BJ (cell line): Measurements from ENCODE around the gene SLCO3A1. TPM values are rescaled to one million over a fixed set of nuclear protein-coding genes. Genes with fewer than 3 reads are reported as not detected.
A peak's percentile ranks its signal among the peaks of the same experiment; 100 is the strongest.
"Not testable (repeated sequence)": the region's sequence is repeated elsewhere in the genome, so short reads cannot be mapped to it uniquely, and the experiment has no call there.

Source experiments
- CTCF ChIA-PET: fragments of 350-600 bp; formaldehyde crosslinking; extraction: SDS; loops from one replicate; lab custom pipeline; 2021; ENCODE audit warnings: antibody characterized with exemption, inconsistent platforms; lab: Yijun Ruan, JAX
- POLR2A ChIA-PET: fragments of 300-600 bp; sonication (Branson Sonifier 250); formaldehyde crosslinking; extraction: SDS; loops from one replicate; lab custom pipeline; 2021; ENCODE audit warnings: antibody characterized with exemption; lab: Charles Lee
- DNase-seq: peaks from one replicate; pipeline ENCODE4 v3.0.0-alpha.2; 2011; ENCODE audit warnings: low read depth
- H3K27me3 ChIP-seq: 2 replicates; pipeline ENCODE4 v1.6.0; 2011; ENCODE audit warnings: low read length; ENCODE audit not compliant: control insufficient read depth, insufficient read depth
- H3K36me3 ChIP-seq: 2 replicates; pipeline ENCODE4 v1.5.1; 2011; ENCODE audit warnings: low read length; ENCODE audit not compliant: control insufficient read depth, insufficient read depth
- H3K4me3 ChIP-seq: 2 replicates; pipeline ENCODE4 v1.5.1; 2011; ENCODE audit warnings: low read depth, mild to moderate bottlenecking, control low read depth, low read length
- polyA plus RNA-seq: library from polyadenylated mRNA; depleted of rRNA; stranded (reverse); fragments of >200 nt; gene quantifications from 2 replicates; pipeline ENCODE4 v1.2.3, GENCODE V29; 2011
- TF ChIP-seq, protein P1 (sequence below): IDR thresholded peaks from 2 replicates; pipeline ENCODE4 v1.5.1; 2011; ENCODE audit warnings: low read depth, mild to moderate bottlenecking, control low read depth, inconsistent platforms, low read length, moderate library complexity; ENCODE audit not compliant: insufficient read depth

Gene SLCO3A1
- polyA plus RNA-seq, 1 experiment, result 7.8 TPM

DNA sequence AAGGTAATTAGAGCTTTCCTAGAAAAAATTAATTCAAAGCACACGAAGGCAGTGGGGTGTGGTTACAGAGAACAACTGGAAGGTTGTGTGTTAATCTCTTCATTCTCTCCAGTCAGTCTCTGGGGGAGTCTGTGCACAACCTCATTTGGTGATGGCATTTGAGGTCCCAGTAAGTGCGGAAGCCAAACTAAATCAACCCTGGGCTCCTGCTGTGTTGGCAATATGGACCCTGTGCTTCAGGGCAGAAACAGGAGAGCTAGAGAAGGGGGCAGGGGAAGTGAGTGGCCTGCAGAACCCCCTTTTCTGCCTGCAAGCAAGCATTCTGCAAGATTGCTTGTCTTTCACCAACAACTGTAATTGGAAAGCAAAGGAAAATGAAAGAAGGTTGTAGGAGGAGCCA is 344.2 kb downstream of the SLCO3A1 start:
- Histone ChIP-seq H3K4me3 (no peak overlapping the region), H3K36me3 (no peaks in the 10 kb centered on the region), H3K27me3 (no peaks in the 10 kb centered on the region)
- no peak for DNase-seq
- POLR2A ChIA-PET, result no interaction called here
- CTCF ChIA-PET, result interaction anchor here (1.6 kb wide), 1 partner anchor 100 kb away, joined by 4 read pairs; no protein-coding TSS in a partner anchor
- TF ChIP-seq, protein P1, sequence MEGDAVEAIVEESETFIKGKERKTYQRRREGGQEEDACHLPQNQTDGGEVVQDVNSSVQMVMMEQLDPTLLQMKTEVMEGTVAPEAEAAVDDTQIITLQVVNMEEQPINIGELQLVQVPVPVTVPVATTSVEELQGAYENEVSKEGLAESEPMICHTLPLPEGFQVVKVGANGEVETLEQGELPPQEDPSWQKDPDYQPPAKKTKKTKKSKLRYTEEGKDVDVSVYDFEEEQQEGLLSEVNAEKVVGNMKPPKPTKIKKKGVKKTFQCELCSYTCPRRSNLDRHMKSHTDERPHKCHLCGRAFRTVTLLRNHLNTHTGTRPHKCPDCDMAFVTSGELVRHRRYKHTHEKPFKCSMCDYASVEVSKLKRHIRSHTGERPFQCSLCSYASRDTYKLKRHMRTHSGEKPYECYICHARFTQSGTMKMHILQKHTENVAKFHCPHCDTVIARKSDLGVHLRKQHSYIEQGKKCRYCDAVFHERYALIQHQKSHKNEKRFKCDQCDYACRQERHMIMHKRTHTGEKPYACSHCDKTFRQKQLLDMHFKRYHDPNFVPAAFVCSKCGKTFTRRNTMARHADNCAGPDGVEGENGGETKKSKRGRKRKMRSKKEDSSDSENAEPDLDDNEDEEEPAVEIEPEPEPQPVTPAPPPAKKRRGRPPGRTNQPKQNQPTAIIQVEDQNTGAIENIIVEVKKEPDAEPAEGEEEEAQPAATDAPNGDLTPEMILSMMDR, result no peak

DNA sequence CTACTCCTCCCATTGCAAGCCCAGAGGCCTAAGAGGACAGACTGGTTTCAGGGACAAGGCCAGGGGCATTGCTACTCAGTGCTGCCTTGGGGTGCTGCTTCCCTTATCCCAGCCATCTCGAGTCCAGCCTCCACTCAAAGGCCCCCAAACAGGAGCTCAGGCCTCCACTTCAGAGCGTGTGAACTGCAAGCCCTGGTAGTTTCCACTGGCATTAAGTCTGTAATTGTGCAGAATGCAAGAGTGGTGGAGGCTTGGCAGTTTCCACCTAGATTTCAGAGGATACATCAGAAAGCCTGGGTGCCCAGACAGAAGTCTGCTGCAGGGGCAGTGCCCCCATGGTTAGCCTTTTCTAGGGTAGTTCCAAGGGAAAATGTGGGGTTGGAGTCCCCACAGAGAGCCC is 347.4 kb downstream of the SLCO3A1 start:
- DNase-seq, result no peak
- ChIA-PET POLR2A (no interaction called here), CTCF (no interaction called here)
- no peaks in the 10 kb centered on the region for H3K27me3 ChIP-seq
- H3K4me3 ChIP-seq, result no peak overlapping the region
- no peaks in the 10 kb centered on the region for H3K36me3 ChIP-seq
- TF ChIP-seq, protein P1, result no peak

DNA sequence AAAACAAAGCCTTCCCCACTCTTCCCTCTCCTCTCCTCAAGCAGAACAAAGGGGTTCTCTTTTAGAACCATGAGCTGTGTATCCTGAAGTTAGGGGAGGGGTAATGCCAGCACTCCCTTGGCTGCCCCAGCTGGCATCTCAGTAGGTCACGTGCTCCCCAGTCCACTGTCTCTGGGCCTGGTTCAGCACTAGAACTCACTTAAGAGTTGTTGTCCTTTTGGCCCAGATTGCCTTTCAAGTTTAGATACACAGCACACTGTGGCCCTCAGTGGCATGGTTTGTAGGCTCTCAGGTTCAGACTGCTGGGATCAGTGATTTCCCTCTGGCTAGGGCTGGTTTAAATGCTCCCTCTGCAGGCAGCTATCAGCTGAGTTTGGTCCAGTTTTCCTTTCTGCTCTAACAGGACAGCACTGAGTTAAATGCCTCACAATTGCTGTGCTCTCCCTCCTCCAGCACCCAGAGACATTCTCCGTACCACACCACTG is 351.8 kb downstream of the SLCO3A1 start:
- Histone ChIP-seq H3K36me3 (no peaks in the 10 kb centered on the region), H3K4me3 (no peak overlapping the region), H3K27me3 (no peaks in the 10 kb centered on the region)
- no peak for DNase-seq
- CTCF ChIA-PET, result no interaction called here
- POLR2A ChIA-PET, result no interaction called here
- TF ChIP-seq, protein P1, result 0 out of 2 replicates have a peak, but pooled peaks have one; percentile 3

DNA sequence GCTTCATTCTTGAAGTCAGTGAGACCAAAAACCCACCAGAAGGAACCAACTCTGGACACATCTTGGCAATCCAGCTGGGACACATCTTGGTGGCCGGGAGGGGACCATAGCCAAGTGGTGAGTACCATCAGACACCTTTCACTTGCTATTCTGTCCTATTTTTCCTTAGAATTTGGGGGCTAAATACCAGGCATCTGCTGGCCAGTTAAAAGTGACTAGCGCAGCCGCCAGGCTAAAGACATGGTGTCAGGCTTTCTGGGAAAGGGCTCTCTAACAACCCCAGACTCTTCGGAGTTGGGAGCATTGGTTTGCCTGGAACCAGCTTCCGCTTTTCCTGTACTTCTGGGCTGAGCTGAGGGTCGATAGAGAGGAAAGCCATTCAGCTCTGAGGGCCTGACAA is 354.1 kb downstream of the SLCO3A1 start:
- H3K36me3 ChIP-seq, DNase-seq, H3K27me3 ChIP-seq, POLR2A ChIA-PET, H3K4me3 ChIP-seq: not testable (repeated sequence)
- CTCF ChIA-PET, result interaction anchor here (2.4 kb wide), 1 partner anchor 17 kb away, joined by 6 read pairs; no protein-coding TSS in a partner anchor
